Measurements from ENCODE around the gene PDIA5.

- no peak for TF ChIP-seq EZH2phosphoT487 (IDR thresholded peaks at IDR 0.05; ENCODE audit: borderline replicate concordance, low read depth, low read length)
- TF ChIP-seq CTCF (conservative IDR thresholded peaks at IDR 0.05; ENCODE audit: low read length) = no peak
These were observed 21.6 kb downstream of the PDIA5 start for GRCh38 chr3:123088387-123088786.
